HepG2 (cell line): Measurements from ENCODE around the gene RNLS.

Experiments
- GLI4 ChIP-seq: sonication (generic); formaldehyde crosslinking; IDR thresholded peaks from 2 replicates; pipeline ENCODE4 v1.5.1; 2020; ENCODE audit warnings: missing genetic modification reagents, mild to moderate bottlenecking, moderate library complexity, borderline replicate concordance
- SIN3A ChIP-seq: IDR thresholded peaks from 2 replicates; pipeline ENCODE4 v1.6.1; 2011; ENCODE audit warnings: low read depth, mild to moderate bottlenecking, control low read depth, low read length, borderline replicate concordance
- SMAD1 ChIP-seq: sonication (generic); formaldehyde crosslinking; IDR thresholded peaks from 2 replicates; pipeline ENCODE4 v1.4.0; 2020; ENCODE audit warnings: missing genetic modification reagents, low read depth, mild to moderate bottlenecking, borderline replicate concordance
- TF ChIP-seq, protein P1 (sequence below): sonication (generic); formaldehyde crosslinking; IDR thresholded peaks from 2 replicates; pipeline ENCODE4 v1.5.0; 2020; ENCODE audit warnings: mild to moderate bottlenecking, missing genetic modification reagents, moderate library complexity

DNA sequence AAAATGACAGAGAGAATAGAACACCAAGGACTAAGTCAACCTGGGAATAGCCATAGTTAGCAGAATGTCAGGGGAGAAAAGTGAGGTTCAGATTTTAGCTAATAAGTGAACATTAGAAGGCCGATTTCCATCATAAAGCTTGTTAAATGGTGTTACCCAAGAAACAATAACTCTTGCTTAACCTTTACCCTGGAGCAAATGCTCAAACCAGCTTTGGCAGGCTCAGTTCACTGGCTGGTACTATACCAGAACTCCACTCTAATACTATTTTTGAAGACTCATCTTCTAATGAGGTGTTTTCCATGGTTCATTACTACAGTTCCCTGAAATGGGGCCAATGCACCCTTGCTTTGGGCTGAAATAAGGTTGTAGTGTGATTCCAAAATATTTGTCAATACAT is 61.3 kb downstream of the RNLS start:
- TF ChIP-seq GLI4 (CRISPR knock-in tag) (no peak), SMAD1 (CRISPR knock-in tag) (no peak), SIN3A (no peak)
- TF ChIP-seq, protein P1, sequence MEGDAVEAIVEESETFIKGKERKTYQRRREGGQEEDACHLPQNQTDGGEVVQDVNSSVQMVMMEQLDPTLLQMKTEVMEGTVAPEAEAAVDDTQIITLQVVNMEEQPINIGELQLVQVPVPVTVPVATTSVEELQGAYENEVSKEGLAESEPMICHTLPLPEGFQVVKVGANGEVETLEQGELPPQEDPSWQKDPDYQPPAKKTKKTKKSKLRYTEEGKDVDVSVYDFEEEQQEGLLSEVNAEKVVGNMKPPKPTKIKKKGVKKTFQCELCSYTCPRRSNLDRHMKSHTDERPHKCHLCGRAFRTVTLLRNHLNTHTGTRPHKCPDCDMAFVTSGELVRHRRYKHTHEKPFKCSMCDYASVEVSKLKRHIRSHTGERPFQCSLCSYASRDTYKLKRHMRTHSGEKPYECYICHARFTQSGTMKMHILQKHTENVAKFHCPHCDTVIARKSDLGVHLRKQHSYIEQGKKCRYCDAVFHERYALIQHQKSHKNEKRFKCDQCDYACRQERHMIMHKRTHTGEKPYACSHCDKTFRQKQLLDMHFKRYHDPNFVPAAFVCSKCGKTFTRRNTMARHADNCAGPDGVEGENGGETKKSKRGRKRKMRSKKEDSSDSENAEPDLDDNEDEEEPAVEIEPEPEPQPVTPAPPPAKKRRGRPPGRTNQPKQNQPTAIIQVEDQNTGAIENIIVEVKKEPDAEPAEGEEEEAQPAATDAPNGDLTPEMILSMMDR: no peak
